Duodenal mucosa (tissue), 2 donors: Measurements from ENCODE around the gene INAFM2.

Experiments
- H3K27ac ChIP-seq: one replicate; pipeline ENCODE4 v1.7.0; 2013; ENCODE audit warnings: low read depth, low read length
- H3K27me3 ChIP-seq, 2 donors: one replicate each; pipeline ENCODE4 v1.7.0; 2013; ENCODE audit warnings: low read length in 2 of 2, control low read depth in 1 of 2; ENCODE audit not compliant: insufficient read depth in 2 of 2, control insufficient read depth in 1 of 2
- H3K36me3 ChIP-seq, 2 donors: one replicate each; pipeline ENCODE4 v1.7.0; 2013; ENCODE audit warnings: low read length in 2 of 2, control low read depth in 1 of 2; ENCODE audit not compliant: insufficient read depth in 2 of 2, control insufficient read depth in 1 of 2
- H3K4me1 ChIP-seq, 2 donors: one replicate each; pipeline ENCODE4 v1.7.0; 2013; ENCODE audit warnings: low read length in 2 of 2, control low read depth in 1 of 2; ENCODE audit not compliant: insufficient read depth in 2 of 2, control insufficient read depth in 1 of 2
- H3K4me3 ChIP-seq, 2 donors: one replicate each; pipeline ENCODE4 v1.7.0; 2013; ENCODE audit warnings: low read length in 2 of 2, low read depth in 1 of 2
- H3K9ac ChIP-seq, 2 donors: one replicate each; pipeline ENCODE4 v1.7.0; 2013; ENCODE audit warnings: low read length in 2 of 2, low read depth in 1 of 2
- H3K9me3 ChIP-seq, 2 donors: one replicate each; pipeline ENCODE4 v1.7.0; 2013; ENCODE audit warnings: low read length in 2 of 2, control low read depth in 1 of 2; ENCODE audit not compliant: control insufficient read depth in 1 of 2

INAFM2 gene

GRCh38 chr15:40323239-40323952 lies at the start of gene INAFM2:
TSS of gene INAFM2 (plus strand) at chr15:40323692. CDS start at chr15:40324056, 364 bp downstream.
- Histone ChIP-seq H3K27me3 (no peaks in the 10 kb centered on the region), H3K9me3 (no peaks in the 10 kb centered on the region), H3K4me1 (peaks cover 14 to 16% of the 10 kb centered on the region in 2 donors), H3K36me3 (no peaks in the 10 kb centered on the region), H3K4me3 (peak within 1 kb of the TSS; percentile 55 to 72), H3K9ac (peak within 1 kb of the TSS; percentile 37 to 48), H3K27ac (no peak within 1 kb of the TSS)

GRCh38 chr15:40274350-40275274 lies 48.9 kb upstream of the INAFM2 start:
- H3K27me3 ChIP-seq: peaks cover 16% of the 10 kb centered on the region in 2 donors
- no peak overlapping the region for H3K9ac ChIP-seq
- H3K9me3 ChIP-seq: no peaks in the 10 kb centered on the region
- peaks cover 2 to 11% of the 10 kb centered on the region in 2 donors for H3K4me1 ChIP-seq
- H3K36me3 ChIP-seq: no peaks in the 10 kb centered on the region
- H3K27ac ChIP-seq: no peak overlapping the region
- no peak overlapping the region for H3K4me3 ChIP-seq

- peaks cover 4 to 11% of the 10 kb centered on the region in 2 donors for H3K4me1 ChIP-seq
- H3K27ac ChIP-seq: no peak overlapping the region
- no peak overlapping the region for H3K9ac ChIP-seq
- peaks cover 22 to 25% of the 10 kb centered on the region in 2 donors for H3K27me3 ChIP-seq
- H3K36me3 ChIP-seq: no peaks in the 10 kb centered on the region
- no peak overlapping the region for H3K4me3 ChIP-seq
- no peaks in the 10 kb centered on the region for H3K9me3 ChIP-seq
Measured at GRCh38 chr15:40275523-40275922, 48.0 kb upstream of the INAFM2 start.

DNA sequence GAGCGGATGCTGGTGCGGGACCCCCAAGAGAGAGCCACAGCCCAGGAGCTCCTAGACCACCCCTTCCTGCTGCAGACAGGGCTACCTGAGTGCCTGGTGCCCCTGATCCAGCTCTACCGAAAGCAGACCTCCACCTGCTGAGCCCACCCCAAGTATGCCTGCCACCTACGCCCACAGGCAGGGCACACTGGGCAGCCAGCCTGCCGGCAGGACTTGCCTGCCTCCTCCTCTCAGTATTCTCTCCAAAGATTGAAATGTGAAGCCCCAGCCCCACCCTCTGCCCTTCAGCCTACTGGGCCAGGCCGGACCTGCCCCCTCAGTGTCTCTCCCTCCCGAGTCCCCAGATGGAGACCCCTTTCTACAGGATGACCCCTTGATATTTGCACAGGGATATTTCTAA lies 47.5 kb upstream of the INAFM2 start:
- Histone ChIP-seq H3K9me3 (no peaks in the 10 kb centered on the region), H3K4me1 (peaks cover 4 to 11% of the 10 kb centered on the region in 2 donors), H3K4me3 (no peak overlapping the region), H3K27ac (no peak overlapping the region), H3K27me3 (peaks cover 27 to 29% of the 10 kb centered on the region in 2 donors), H3K36me3 (no peaks in the 10 kb centered on the region), H3K9ac (no peak overlapping the region)

DNA sequence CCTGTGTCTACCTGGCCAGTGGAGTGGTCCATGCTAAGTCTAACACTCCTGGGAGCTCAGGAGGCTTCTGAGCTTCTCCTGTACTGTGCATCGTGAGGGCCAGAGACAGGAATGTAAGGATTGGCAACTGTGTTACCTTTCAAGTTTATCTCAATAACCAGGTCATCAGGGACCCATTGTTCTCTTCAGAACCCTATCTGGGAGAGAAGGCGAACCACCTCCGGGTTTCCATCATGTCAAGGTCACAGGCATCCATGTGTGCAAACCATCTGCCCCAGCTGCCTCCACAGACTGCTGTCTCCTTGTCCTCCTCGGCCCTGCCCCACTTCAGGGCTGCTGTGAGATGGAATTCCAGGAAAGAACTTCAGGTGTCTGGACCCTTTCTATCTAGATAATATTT lies 46.6 kb upstream of the INAFM2 start:
- Histone ChIP-seq H3K9ac (no peak overlapping the region), H3K27me3 (peaks cover 34 to 39% of the 10 kb centered on the region in 2 donors), H3K4me1 (peaks cover 4 to 11% of the 10 kb centered on the region in 2 donors), H3K9me3 (no peaks in the 10 kb centered on the region), H3K36me3 (no peaks in the 10 kb centered on the region), H3K4me3 (no peak overlapping the region), H3K27ac (no peak overlapping the region)

- Histone ChIP-seq H3K27ac (no peak overlapping the region), H3K9ac (no peak overlapping the region), H3K4me1 (peaks cover 4 to 11% of the 10 kb centered on the region in 2 donors), H3K27me3 (peaks cover 40% of the 10 kb centered on the region in 2 donors), H3K9me3 (no peaks in the 10 kb centered on the region), H3K36me3 (no peaks in the 10 kb centered on the region), H3K4me3 (no peak overlapping the region)
Measured at GRCh38 chr15:40277471-40277870, 46.0 kb upstream of the INAFM2 start.

GRCh38 chr15:40278026-40278425 lies 45.5 kb upstream of the INAFM2 start:
- H3K27ac ChIP-seq: no peak overlapping the region
- H3K9ac ChIP-seq: no peak overlapping the region
- H3K4me3 ChIP-seq: no peak overlapping the region
- H3K9me3 ChIP-seq: no peaks in the 10 kb centered on the region
- H3K36me3 ChIP-seq: no peaks in the 10 kb centered on the region
- peaks cover 4 to 11% of the 10 kb centered on the region in 2 donors for H3K4me1 ChIP-seq
- peaks cover 40 to 45% of the 10 kb centered on the region in 2 donors for H3K27me3 ChIP-seq

GRCh38 chr15:40279437-40280141 lies 43.9 kb upstream of the INAFM2 start:
- Histone ChIP-seq H3K27ac (no peak overlapping the region), H3K9ac (no peak overlapping the region), H3K36me3 (no peaks in the 10 kb centered on the region), H3K27me3 (peaks cover 50 to 58% of the 10 kb centered on the region in 2 donors), H3K4me3 (peak overlapping the region in 1 of 2 donors; percentile 46), H3K9me3 (no peaks in the 10 kb centered on the region), H3K4me1 (peaks cover 4 to 11% of the 10 kb centered on the region in 2 donors)

DNA sequence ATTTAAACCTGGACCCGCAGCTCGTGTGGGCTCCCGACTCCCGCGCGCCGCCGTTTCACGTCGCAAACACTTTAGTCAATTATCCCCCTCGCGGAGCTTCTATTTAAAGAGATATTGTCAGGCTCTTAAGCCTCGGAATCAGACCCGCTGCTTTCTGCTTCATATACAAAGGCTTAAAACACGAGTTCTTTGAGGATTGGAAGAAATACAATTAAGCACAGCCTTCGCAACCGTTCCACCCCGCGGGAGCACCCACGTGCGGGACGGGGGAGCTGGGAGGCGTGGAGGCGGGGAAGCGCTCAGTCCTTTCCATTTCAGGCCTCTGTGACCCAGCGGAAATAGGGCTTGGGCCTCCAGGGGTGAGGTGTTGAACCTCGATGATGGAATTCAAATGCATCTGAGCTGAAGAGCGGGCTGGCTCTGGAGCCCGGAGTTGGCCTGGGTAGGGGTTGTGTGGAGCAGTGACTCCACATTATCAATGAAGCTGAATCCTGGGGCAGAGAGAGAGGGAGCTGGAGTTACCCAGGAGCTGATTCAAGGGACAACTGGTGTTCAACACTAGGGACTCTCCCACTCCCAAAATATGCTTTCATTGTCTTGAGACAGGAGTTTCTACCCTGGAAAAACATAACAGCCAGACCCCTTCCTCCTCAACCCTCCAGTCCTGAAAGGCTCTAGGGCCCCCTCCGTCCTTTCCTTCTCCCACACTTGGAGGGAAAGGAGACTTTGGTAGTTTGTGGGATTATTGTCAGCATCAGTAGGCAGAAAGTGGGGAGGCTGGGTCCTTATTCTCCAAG lies 43.0 kb upstream of the INAFM2 start:
- Histone ChIP-seq H3K27me3 (peaks cover 50 to 65% of the 10 kb centered on the region in 2 donors), H3K4me1 (peaks cover 4 to 11% of the 10 kb centered on the region in 2 donors), H3K4me3 (no peak overlapping the region), H3K9ac (no peak overlapping the region), H3K9me3 (no peaks in the 10 kb centered on the region), H3K27ac (no peak overlapping the region), H3K36me3 (no peaks in the 10 kb centered on the region)
